ENCODE results near the gene PPP1R12C.

- TF ChIP-seq, protein P1, sequence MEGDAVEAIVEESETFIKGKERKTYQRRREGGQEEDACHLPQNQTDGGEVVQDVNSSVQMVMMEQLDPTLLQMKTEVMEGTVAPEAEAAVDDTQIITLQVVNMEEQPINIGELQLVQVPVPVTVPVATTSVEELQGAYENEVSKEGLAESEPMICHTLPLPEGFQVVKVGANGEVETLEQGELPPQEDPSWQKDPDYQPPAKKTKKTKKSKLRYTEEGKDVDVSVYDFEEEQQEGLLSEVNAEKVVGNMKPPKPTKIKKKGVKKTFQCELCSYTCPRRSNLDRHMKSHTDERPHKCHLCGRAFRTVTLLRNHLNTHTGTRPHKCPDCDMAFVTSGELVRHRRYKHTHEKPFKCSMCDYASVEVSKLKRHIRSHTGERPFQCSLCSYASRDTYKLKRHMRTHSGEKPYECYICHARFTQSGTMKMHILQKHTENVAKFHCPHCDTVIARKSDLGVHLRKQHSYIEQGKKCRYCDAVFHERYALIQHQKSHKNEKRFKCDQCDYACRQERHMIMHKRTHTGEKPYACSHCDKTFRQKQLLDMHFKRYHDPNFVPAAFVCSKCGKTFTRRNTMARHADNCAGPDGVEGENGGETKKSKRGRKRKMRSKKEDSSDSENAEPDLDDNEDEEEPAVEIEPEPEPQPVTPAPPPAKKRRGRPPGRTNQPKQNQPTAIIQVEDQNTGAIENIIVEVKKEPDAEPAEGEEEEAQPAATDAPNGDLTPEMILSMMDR (IDR thresholded peaks at IDR 0.05) = no peak
- TF ChIP-seq POLR2A (IDR thresholded peaks at IDR 0.05) = no peak
Observed at GRCh38 chr19:55071129-55071502, 46.3 kb downstream of the PPP1R12C start.
